Activated CD8-positive, alpha-beta T cell treated with anti-CD3 and anti-CD28 coated beads for 36 hours (primary cell): ENCODE results near the gene TEX51. TPM values are rescaled to one million over a fixed set of nuclear protein-coding genes. Genes with fewer than 3 reads are reported as not detected.

Source experiments
- ATAC-seq: fragments of 200-7000 bp; cut with Tn5 transposase; one replicate; pipeline ENCODE4 v1.10.0; 2021; ENCODE audit warnings: mild to moderate bottlenecking, moderate library complexity
- CTCF ChIA-PET: fragments of 350-600 bp; sonication (Branson Sonifier 250); formaldehyde crosslinking; loops from one replicate; lab custom pipeline; 2021; ENCODE audit warnings: antibody characterized with exemption; lab: Charles Lee
- POLR2A ChIA-PET: fragments of 350-600 bp; sonication (Branson Sonifier 250); formaldehyde crosslinking; loops from one replicate; lab custom pipeline; 2021; ENCODE audit warnings: antibody characterized with exemption; lab: Charles Lee
- DNase-seq: peaks from one replicate; pipeline ENCODE4 v3.0.0-alpha.2; 2020
- H3K27ac Mint-ChIP-seq: one replicate; pipeline ENCODE4 v1.8.0; 2021; ENCODE audit warnings: mild to moderate bottlenecking, mixed read lengths
- H3K27me3 Mint-ChIP-seq: one replicate; pipeline ENCODE4 v1.8.0; 2021; ENCODE audit warnings: mixed read lengths
- H3K36me3 Mint-ChIP-seq: one replicate; pipeline ENCODE4 v1.8.0; 2021; ENCODE audit warnings: low read depth, mixed read lengths
- H3K4me1 Mint-ChIP-seq: one replicate; pipeline ENCODE4 v1.8.0; 2021; ENCODE audit warnings: low read depth, mixed read lengths
- H3K4me3 Mint-ChIP-seq: one replicate; pipeline ENCODE4 v1.8.0; 2021; ENCODE audit warnings: mild to moderate bottlenecking, moderate library complexity, mixed read lengths
- H3K9me3 Mint-ChIP-seq: one replicate; pipeline ENCODE4 v1.8.0; 2021; ENCODE audit warnings: mixed read lengths
- CTCF ChIP-seq: fragments of 200-600 bp; IDR thresholded peaks from one replicate; pipeline ENCODE4 v1.8.0; 2022; ENCODE audit warnings: antibody characterized with exemption, mild to moderate bottlenecking
- intact Hi-C: fragments of 100-400 bp; cut with micrococcal nuclease; formaldehyde crosslinking; loops from one replicate; pipeline ENCODE4 v1.10.0; 2022
- total RNA-seq, 2 experiments: library from RNA; stranded (reverse); gene quantifications; one replicate each; pipeline ENCODE4 v1.2.3, GENCODE V29; 2021

The TEX51 gene
- total RNA-seq, 2 experiments from 2014 or later = not detected

- no peak for TF ChIP-seq CTCF
- intact Hi-C loops = no loop called here
- Mint-ChIP-seq H3K27ac (no peak overlapping the region), H3K9me3 (peaks cover 2% of the 10 kb centered on the region), H3K36me3 (no peaks in the 10 kb centered on the region), H3K4me3 (no peak overlapping the region), H3K4me1 (no peaks in the 10 kb centered on the region), H3K27me3 (peaks cover 3% of the 10 kb centered on the region)
- ChIA-PET POLR2A (no interaction called here), CTCF (no interaction called here)
- no peak for ATAC-seq
- DNase-seq = no peak
Observed at GRCh38 chr2:126902859-126903258, 4.2 kb downstream of the TEX51 start.

- H3K4me1 Mint-ChIP-seq = no peaks in the 10 kb centered on the region
- DNase-seq (no peak), ATAC-seq (no peak)
- intact Hi-C loops = no loop called here
- no peak overlapping the region for H3K4me3 Mint-ChIP-seq
- no peaks in the 10 kb centered on the region for H3K36me3 Mint-ChIP-seq
- peaks cover 2% of the 10 kb centered on the region for H3K9me3 Mint-ChIP-seq
- H3K27me3 Mint-ChIP-seq = peaks cover 3% of the 10 kb centered on the region
- POLR2A ChIA-PET = no interaction called here
- no peak overlapping the region for H3K27ac Mint-ChIP-seq
- CTCF ChIA-PET = interaction anchor here (0.9 kb wide), 1 partner anchor 8 kb away, joined by 3 read pairs; no protein-coding TSS in a partner anchor
- TF ChIP-seq CTCF = no peak
Observed at GRCh38 chr2:126905991-126906390, 7.3 kb downstream of the TEX51 start.

- ChIA-PET CTCF (no interaction called here), POLR2A (no interaction called here)
- H3K27me3 Mint-ChIP-seq = peaks cover 3% of the 10 kb centered on the region
- ATAC-seq = no peak
- no peak for TF ChIP-seq CTCF
- DNase-seq = no peak
- no peaks in the 10 kb centered on the region for H3K36me3 Mint-ChIP-seq
- H3K4me3 Mint-ChIP-seq = no peak overlapping the region
- H3K4me1 Mint-ChIP-seq = no peaks in the 10 kb centered on the region
- intact Hi-C loops = no loop called here
- H3K9me3 Mint-ChIP-seq = peaks cover 2% of the 10 kb centered on the region
- H3K27ac Mint-ChIP-seq = no peak overlapping the region
Observed at GRCh38 chr2:126906781-126907180, 8.1 kb downstream of the TEX51 start.

- ChIA-PET CTCF (no interaction called here), POLR2A (no interaction called here)
- Mint-ChIP-seq H3K36me3 (no peaks in the 10 kb centered on the region), H3K27me3 (peaks cover 3% of the 10 kb centered on the region), H3K9me3 (peaks cover 2% of the 10 kb centered on the region), H3K4me3 (no peak overlapping the region), H3K27ac (no peak overlapping the region), H3K4me1 (no peaks in the 10 kb centered on the region)
- DNase-seq = no peak
- ATAC-seq = no peak
- no peak for TF ChIP-seq CTCF
- intact Hi-C loops = no loop called here
Observed at GRCh38 chr2:126907671-126908070, 9.0 kb downstream of the TEX51 start.

GRCh38 chr2:126908721-126909177, 10.1 kb downstream of the TEX51 start:
- ChIA-PET CTCF (no interaction called here), POLR2A (no interaction called here)
- H3K36me3 Mint-ChIP-seq = no peaks in the 10 kb centered on the region
- no peaks in the 10 kb centered on the region for H3K4me1 Mint-ChIP-seq
- H3K27ac Mint-ChIP-seq = no peak overlapping the region
- DNase-seq = no peak
- H3K27me3 Mint-ChIP-seq = peaks cover 1% of the 10 kb centered on the region
- ATAC-seq = no peak
- intact Hi-C loops = no loop called here
- peaks cover 2% of the 10 kb centered on the region for H3K9me3 Mint-ChIP-seq
- TF ChIP-seq CTCF = no peak
- no peak overlapping the region for H3K4me3 Mint-ChIP-seq
